SHP77 treated with DMSO at 0.1 percent for 48 hours (cell line): ENCODE results near the gene MLEC.

Experiments used
- DNase-seq: peaks from one replicate; lab custom pipeline; 2025; lab: John Stamatoyannopoulos, UW

Gene MLEC

GRCh38 chr12:120744922-120745493 lies 58.1 kb downstream of the MLEC start:
- DNase-seq = no peak

DNA sequence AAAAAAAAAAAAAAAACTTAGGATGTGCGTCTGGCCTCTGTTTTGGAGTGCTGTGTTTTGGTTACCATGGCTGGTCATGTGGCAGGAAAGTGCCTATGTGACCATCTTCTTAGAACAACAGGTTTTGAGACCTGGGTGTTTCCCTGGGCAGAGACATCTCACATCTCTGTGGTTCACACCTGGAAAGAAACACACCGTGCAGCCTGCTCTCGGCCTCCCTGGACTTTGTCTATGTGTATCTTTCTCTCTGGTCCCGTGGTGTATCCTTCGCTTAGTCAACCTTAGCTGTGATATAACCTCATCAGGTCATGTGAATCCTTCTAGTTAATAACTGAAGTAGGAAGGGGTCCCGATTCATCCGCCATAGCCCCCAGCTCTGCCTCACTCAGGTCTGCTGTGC lies 61.3 kb downstream of the MLEC start:
- DNase-seq = no peak

DNA sequence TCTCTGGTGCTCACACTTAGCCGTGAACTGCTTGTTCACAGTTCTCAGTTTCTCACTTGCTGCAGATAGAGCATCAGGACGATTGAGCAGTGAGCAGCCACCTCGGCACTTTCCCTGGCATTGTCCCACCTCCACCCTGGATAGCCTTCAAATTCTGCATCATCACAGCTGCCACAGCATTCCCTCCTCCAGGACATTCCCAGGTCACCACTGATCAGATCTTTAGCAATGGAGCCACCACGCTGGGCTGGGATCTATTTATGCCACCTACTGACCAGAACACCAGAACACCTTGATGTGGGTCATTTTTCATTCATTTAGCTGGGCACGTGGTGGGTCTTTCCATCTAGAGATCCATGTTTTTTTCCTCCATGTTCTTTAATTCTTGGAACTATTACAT lies 62.3 kb downstream of the MLEC start:
- DNase-seq = no peak

DNA sequence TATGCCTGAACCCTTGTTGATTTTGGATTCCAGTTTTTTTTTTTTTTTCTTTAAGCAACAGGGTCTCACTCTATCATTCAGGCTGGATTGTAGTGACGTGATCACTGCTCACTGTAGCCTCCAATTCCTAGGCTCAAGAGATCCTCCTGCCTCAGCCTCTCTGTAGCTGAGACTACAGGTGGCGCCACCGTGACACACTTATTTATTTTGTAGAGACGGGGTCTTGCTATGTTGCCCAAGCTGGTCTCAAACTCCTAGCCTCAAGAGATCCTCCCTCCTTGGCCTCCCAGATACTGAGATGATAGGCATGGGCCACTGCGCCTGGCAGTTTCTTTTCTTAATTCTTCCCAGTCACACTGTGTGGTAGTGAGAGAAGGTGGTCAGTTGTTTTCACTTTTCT lies 63.9 kb downstream of the MLEC start:
- no peak for DNase-seq

- DNase-seq = no peak
These were observed 64.4 kb downstream of the MLEC start for GRCh38 chr12:120751389-120751788.
